Mesenchymal stem cell (in vitro differentiated cells and primary cell): ENCODE results near the gene RIN3.
A peak's percentile ranks its signal among the peaks of the same experiment; 100 is the strongest.

Experiments used
- DNase-seq: peaks from one replicate; pipeline ENCODE4 v3.0.0-alpha.2; 2013
- H2AFZ ChIP-seq: one replicate; pipeline ENCODE4 v1.6.1; 2013; ENCODE audit warnings: low read depth, mild to moderate bottlenecking, control low read depth, inconsistent platforms, low read length, moderate library complexity
- H2AK5ac ChIP-seq: 2 replicates; pipeline ENCODE4 v1.6.1; 2013; ENCODE audit warnings: low read length, moderate library complexity, mild to moderate bottlenecking, inconsistent platforms; ENCODE audit not compliant: severe bottlenecking
- H2BK120ac ChIP-seq: one replicate; pipeline ENCODE4 v1.6.1; 2013; ENCODE audit warnings: low read depth, mild to moderate bottlenecking, inconsistent platforms, low read length, moderate library complexity
- H2BK12ac ChIP-seq, 2 experiments: one replicate each; pipeline ENCODE4 v1.6.1; 2013; ENCODE audit warnings: inconsistent platforms in 2 of 2, low read length in 2 of 2, mild to moderate bottlenecking in 2 of 2, moderate library complexity in 2 of 2, control low read depth in 1 of 2
- H2BK15ac ChIP-seq: one replicate; pipeline ENCODE4 v1.6.1; 2013; ENCODE audit warnings: mild to moderate bottlenecking, low read depth, inconsistent platforms; ENCODE audit not compliant: poor library complexity, severe bottlenecking
- H2BK5ac ChIP-seq: 2 replicates; pipeline ENCODE4 v1.6.1; 2013; ENCODE audit warnings: low read depth, mild to moderate bottlenecking, low read length, control low read depth, inconsistent platforms; ENCODE audit not compliant: poor library complexity, severe bottlenecking
- H3K14ac ChIP-seq, 2 experiments: one replicate each; pipeline ENCODE4 v1.6.1; 2013; ENCODE audit warnings: inconsistent platforms in 2 of 2, low read length in 2 of 2, control low read depth in 1 of 2, mild to moderate bottlenecking in 1 of 2, moderate library complexity in 1 of 2
- H3K18ac ChIP-seq, 2 experiments: one replicate each; pipeline ENCODE4 v1.6.1; 2013; ENCODE audit warnings: inconsistent platforms in 2 of 2, low read length in 2 of 2, control low read depth in 1 of 2, low read depth in 1 of 2, mild to moderate bottlenecking in 1 of 2
- H3K23ac ChIP-seq, 2 experiments: one replicate each; pipeline ENCODE4 v1.6.1; 2013; ENCODE audit warnings: inconsistent platforms in 2 of 2, low read length in 2 of 2, mild to moderate bottlenecking in 2 of 2, moderate library complexity in 2 of 2, control low read depth in 1 of 2
- H3K27ac ChIP-seq: 2 replicates; pipeline ENCODE4 v1.5.1; 2013; ENCODE audit warnings: mild to moderate bottlenecking, moderate library complexity, low read length, control low read depth, inconsistent platforms; ENCODE audit not compliant: poor library complexity, severe bottlenecking
- H3K27me3 ChIP-seq, 2 experiments: 2 replicates each; pipeline versions ENCODE4 v1.6.1 to v1.7.0; 2013; ENCODE audit warnings: low read length in 2 of 2, mild to moderate bottlenecking in 2 of 2, moderate library complexity in 2 of 2, control low read depth in 1 of 2, inconsistent platforms in 1 of 2; ENCODE audit not compliant: control insufficient read depth in 1 of 2, insufficient read depth in 1 of 2
- H3K36me3 ChIP-seq, 2 experiments: 2 replicates each; pipeline versions ENCODE4 v1.6.1 to v1.7.0; 2013; ENCODE audit warnings: low read length in 2 of 2, control low read depth in 1 of 2, inconsistent platforms in 1 of 2, low read depth in 1 of 2, mild to moderate bottlenecking in 1 of 2; ENCODE audit not compliant: insufficient read depth in 2 of 2, control insufficient read depth in 1 of 2
- H3K4ac ChIP-seq, 2 experiments: one replicate each; pipeline ENCODE4 v1.6.1; 2013; ENCODE audit warnings: inconsistent platforms in 2 of 2, low read length in 2 of 2, mild to moderate bottlenecking in 2 of 2, moderate library complexity in 2 of 2, control low read depth in 1 of 2, low read depth in 1 of 2
- H3K4me1 ChIP-seq: 2 replicates; pipeline ENCODE4 v1.6.1; 2013; ENCODE audit warnings: low read depth, low read length, control low read depth; ENCODE audit not compliant: control insufficient read depth, insufficient read depth
- H3K4me2 ChIP-seq: 2 replicates; pipeline ENCODE4 v1.6.1; 2013; ENCODE audit warnings: low read length, mild to moderate bottlenecking, inconsistent platforms; ENCODE audit not compliant: poor library complexity, severe bottlenecking
- H3K4me3 ChIP-seq, 2 experiments: 2 replicates each; pipeline versions ENCODE4 v1.5.1 to v1.7.0; 2013; ENCODE audit warnings: low read length in 2 of 2, mild to moderate bottlenecking in 2 of 2, control low read depth in 1 of 2, low read depth in 1 of 2; ENCODE audit not compliant: insufficient read depth in 1 of 2
- H3K79me1 ChIP-seq: replicated peaks from 2 replicates; pipeline ENCODE4 v1.6.1; 2013; ENCODE audit warnings: mild to moderate bottlenecking, control low read depth, low read length, inconsistent platforms; ENCODE audit not compliant: poor library complexity, severe bottlenecking
- H3K9ac ChIP-seq: 2 replicates; pipeline ENCODE4 v1.7.0; 2013; ENCODE audit warnings: mild to moderate bottlenecking, low read length, moderate library complexity
- H3K9me3 ChIP-seq: 2 replicates; pipeline ENCODE4 v1.7.0; 2013; ENCODE audit warnings: mild to moderate bottlenecking, low read length; ENCODE audit not compliant: control insufficient read depth
- H4K8ac ChIP-seq: one replicate; pipeline ENCODE4 v1.6.1; 2013; ENCODE audit warnings: inconsistent platforms, mild to moderate bottlenecking, low read length, moderate library complexity
- H4K91ac ChIP-seq: one replicate; pipeline ENCODE4 v1.6.1; 2013; ENCODE audit warnings: mild to moderate bottlenecking, low read length, inconsistent platforms
- WGBS: methylation state at CpG from one replicate; pipeline ENCODE4 v1.1.7; 2013; ENCODE audit warnings: mixed read lengths; 5-methylcytosine and 5-hydroxymethylcytosine counted together

RIN3 gene

DNA sequence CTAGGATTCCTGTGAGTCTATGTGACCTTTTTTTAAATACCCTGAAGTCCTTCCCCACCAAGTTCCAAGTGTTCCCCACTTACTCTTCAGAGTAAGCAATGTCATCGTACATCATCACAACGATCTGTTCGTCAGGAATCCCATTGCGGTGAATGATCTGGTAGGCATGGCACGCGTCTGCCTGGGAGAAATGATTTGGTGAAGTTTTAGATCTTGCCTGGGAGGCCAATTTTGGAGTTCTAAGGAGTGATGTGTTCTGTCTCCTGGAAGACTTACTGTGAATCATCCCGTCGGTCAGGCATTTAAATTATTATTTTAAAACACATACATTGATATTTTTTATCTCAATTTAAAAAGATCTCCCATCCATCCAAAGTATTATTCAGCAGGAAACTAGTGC lies 205.1 kb downstream of the RIN3 start:
- peak; percentile 26 for DNase-seq
- H3K4me1 ChIP-seq, result no peaks in the 10 kb centered on the region
- H3K27me3 ChIP-seq, result no peaks in the 10 kb centered on the region
- no peak overlapping the region for H3K4me3 ChIP-seq
- no peak overlapping the region for H3K4me2 ChIP-seq
- H2BK120ac ChIP-seq, result no peak overlapping the region
- H3K27ac ChIP-seq, result no peak overlapping the region
- H4K8ac ChIP-seq, result no peak overlapping the region
- no peak overlapping the region for H3K23ac ChIP-seq
- H3K18ac ChIP-seq, result no peak overlapping the region
- H4K91ac ChIP-seq, result no peak overlapping the region
- no peak overlapping the region for H3K14ac ChIP-seq
- H2AFZ ChIP-seq, result no peak overlapping the region
- H2AK5ac ChIP-seq, result no peak overlapping the region
- 88% methylated on average over 7 of the region's 8 CpGs for WGBS
- H3K36me3 ChIP-seq, result peaks cover 3 to 7% of the 10 kb centered on the region in 2 experiments
- peak overlapping the region; percentile 20 for H3K9ac ChIP-seq
- no peak overlapping the region for H2BK15ac ChIP-seq
- H3K79me1 ChIP-seq, result peaks cover 7% of the 10 kb centered on the region
- H2BK12ac ChIP-seq, result no peak overlapping the region
- no peak overlapping the region for H2BK5ac ChIP-seq
- no peak overlapping the region for H3K4ac ChIP-seq
- H3K9me3 ChIP-seq, result no peaks in the 10 kb centered on the region

DNA sequence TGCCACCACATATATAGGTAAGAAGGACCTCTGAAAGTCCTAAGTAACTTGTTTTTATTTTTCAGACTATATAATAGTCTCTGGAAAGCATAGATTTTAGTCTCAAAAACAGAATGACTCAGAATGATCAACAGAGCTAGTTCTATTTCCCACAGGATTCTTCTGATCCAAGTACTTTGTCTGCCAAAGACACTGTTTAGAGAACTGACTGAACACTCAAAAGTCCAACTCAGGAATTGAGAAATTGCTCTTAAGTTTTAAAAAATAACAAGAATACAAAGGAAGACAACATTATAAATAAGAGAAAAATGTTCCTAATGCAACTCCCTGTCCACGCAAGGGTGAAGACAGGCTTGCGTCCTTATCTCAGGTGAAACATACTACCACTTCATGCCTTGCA lies 205.8 kb downstream of the RIN3 start:
- peak; percentile 56 for DNase-seq
- no peaks in the 10 kb centered on the region for H3K9me3 ChIP-seq
- H3K4me3 ChIP-seq, result peak overlapping the region in 1 of 2 experiments; percentile 50
- no peak overlapping the region for H3K23ac ChIP-seq
- H4K8ac ChIP-seq, result no peak overlapping the region
- H3K4ac ChIP-seq, result no peak overlapping the region
- 89% methylated on average over 2 of the region's 2 CpGs for WGBS
- no peak overlapping the region for H2AFZ ChIP-seq
- no peak overlapping the region for H2BK5ac ChIP-seq
- no peak overlapping the region for H2BK15ac ChIP-seq
- H3K14ac ChIP-seq, result no peak overlapping the region
- H3K27me3 ChIP-seq, result no peaks in the 10 kb centered on the region
- no peak overlapping the region for H3K18ac ChIP-seq
- H3K27ac ChIP-seq, result no peak overlapping the region
- H3K36me3 ChIP-seq, result peaks cover 0 to 7% of the 10 kb centered on the region in 2 experiments
- peaks cover 2% of the 10 kb centered on the region for H3K4me1 ChIP-seq
- H2AK5ac ChIP-seq, result no peak overlapping the region
- H3K79me1 ChIP-seq, result peaks cover 7% of the 10 kb centered on the region
- H3K4me2 ChIP-seq, result no peak overlapping the region
- no peak overlapping the region for H4K91ac ChIP-seq
- H2BK12ac ChIP-seq, result no peak overlapping the region
- H2BK120ac ChIP-seq, result no peak overlapping the region
- peak overlapping the region; percentile 76 for H3K9ac ChIP-seq

DNA sequence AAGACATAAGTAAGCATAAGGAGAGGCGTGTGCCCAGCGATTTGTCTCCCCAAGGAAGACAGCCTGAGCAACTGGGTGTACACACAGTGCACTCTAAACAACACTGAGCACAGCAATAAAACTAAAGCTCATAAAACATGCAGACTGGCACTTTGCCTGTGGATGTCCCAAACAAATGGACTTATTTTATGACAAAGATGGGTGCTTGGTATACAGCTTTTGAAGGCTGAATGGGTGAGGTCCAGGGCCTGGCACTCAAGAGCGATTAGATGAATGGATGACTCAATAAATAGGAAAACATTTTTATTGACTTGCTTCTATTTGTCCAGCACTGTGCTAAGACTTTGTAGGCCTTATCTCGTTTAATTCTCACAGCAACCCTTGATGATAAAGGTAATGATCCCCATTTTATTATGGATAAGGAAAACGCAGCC lies 206.3 kb downstream of the RIN3 start:
- Histone ChIP-seq H3K79me1 (peaks cover 8% of the 10 kb centered on the region), H2AK5ac (no peak overlapping the region), H2BK120ac (no peak overlapping the region), H3K23ac (no peak overlapping the region), H2BK5ac (no peak overlapping the region), H4K8ac (no peak overlapping the region), H2BK12ac (no peak overlapping the region), H3K18ac (no peak overlapping the region), H3K9ac (peak overlapping the region; percentile 76), H3K4me3 (peak overlapping the region in 1 of 2 experiments; percentile 50), H3K4me1 (peaks cover 2% of the 10 kb centered on the region), H3K36me3 (peaks cover 0 to 12% of the 10 kb centered on the region in 2 experiments), H2BK15ac (no peak overlapping the region), H3K9me3 (no peaks in the 10 kb centered on the region), H3K14ac (no peak overlapping the region), H3K4ac (no peak overlapping the region), H3K27me3 (no peaks in the 10 kb centered on the region), H3K4me2 (no peak overlapping the region), H2AFZ (no peak overlapping the region), H4K91ac (no peak overlapping the region), H3K27ac (no peak overlapping the region)
- peak; percentile 33 for DNase-seq
- WGBS, result 63% methylated on average over 4 of the region's 5 CpGs

DNA sequence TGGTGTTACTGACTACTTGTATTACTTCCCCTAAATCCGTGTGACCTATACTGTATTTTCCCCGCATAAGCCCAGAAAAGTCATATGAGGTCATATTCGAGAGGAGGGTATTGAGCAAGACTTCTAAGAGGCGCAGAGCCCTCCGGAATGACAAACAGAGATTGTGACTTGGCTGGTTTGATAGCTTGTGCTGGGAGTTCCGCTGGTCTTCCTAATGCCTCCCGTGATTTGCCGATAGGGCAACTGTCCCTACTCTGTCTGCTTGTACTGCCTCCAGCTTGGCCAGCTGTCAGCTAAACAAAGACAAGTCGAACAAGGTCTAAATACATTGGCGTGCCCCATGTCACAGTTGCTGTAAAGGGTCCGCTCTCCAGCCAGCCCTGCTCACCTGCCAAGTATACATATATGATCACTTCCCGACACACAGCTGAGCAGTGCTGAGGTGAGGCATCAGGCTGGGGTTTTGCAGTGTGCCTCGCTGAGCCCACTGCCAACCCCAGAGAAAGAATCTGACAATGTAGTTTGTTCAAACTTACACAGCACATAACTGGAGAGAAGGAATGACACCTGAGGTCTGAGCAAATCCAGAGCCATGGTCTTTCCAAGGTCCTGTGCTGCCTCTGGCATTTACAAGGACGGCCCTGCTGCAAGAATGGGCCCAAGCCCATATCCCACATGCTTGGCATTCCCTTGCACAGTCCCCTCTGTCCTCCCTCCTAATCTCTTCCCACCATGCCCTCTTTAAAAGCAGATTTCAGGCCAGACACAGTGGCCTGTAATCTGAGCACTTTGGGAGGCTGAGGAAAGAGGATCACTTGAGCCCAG lies 211.1 kb downstream of the RIN3 start:
- H3K4me2 ChIP-seq, result no peak overlapping the region
- no peak overlapping the region for H2BK5ac ChIP-seq
- peak overlapping the region; percentile 33 for H2BK15ac ChIP-seq
- no peak overlapping the region for H4K8ac ChIP-seq
- H3K9ac ChIP-seq, result peak overlapping the region; percentile 5
- H3K14ac ChIP-seq, result peak overlapping the region in 1 of 2 experiments; percentile 4
- H2BK120ac ChIP-seq, result no peak overlapping the region
- H2AFZ ChIP-seq, result no peak overlapping the region
- H3K4me3 ChIP-seq, result no peak overlapping the region
- no peak overlapping the region for H4K91ac ChIP-seq
- peak overlapping the region in 1 of 2 experiments; percentile 57 for H3K18ac ChIP-seq
- H3K4ac ChIP-seq, result no peak overlapping the region
- peaks cover 0 to 10% of the 10 kb centered on the region in 2 experiments for H3K36me3 ChIP-seq
- H2AK5ac ChIP-seq, result peak overlapping the region; percentile 9
- WGBS, result 96% methylated on average over 14 of the region's 14 CpGs
- DNase-seq, result no peak
- H3K23ac ChIP-seq, result no peak overlapping the region
- peak overlapping the region; percentile 12 to 69 for H2BK12ac ChIP-seq
- peaks cover 17% of the 10 kb centered on the region for H3K4me1 ChIP-seq
- no peaks in the 10 kb centered on the region for H3K9me3 ChIP-seq
- H3K79me1 ChIP-seq, result peaks cover 14% of the 10 kb centered on the region
- no peak overlapping the region for H3K27ac ChIP-seq
- no peaks in the 10 kb centered on the region for H3K27me3 ChIP-seq
